ENCODE results near the gene DNAH3. TPM values are rescaled to one million over a fixed set of nuclear protein-coding genes. Genes with fewer than 3 reads are reported as not detected.

The DNAH3 gene
- total and polyA plus RNA-seq, 2 of the 13 experiments (the other 11 are each of a cell fraction or from before 2014, with no cell fraction given): 0.07 to 0.08 TPM

DNA sequence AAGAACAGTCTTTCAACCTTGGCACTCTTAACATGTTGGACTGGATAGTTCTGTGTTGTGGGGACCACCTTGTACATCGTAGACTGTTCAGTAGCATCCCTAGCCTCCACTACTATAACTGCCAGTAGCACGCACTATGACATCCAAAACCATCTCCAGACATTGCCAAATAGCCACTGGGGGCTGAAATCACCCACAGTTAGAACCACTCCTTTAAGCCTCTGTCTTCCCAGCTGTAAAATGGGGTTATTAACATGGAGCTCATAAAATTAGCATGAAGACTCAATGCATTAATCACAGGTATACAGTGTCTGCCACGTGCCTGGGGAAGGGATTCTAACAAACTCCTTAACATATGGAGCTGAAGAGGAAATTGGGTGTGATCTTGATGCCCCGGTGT is 200.4 kb downstream of the DNAH3 start:
- no peak for DNase-seq (ENCODE audit: low spot score)

DNA sequence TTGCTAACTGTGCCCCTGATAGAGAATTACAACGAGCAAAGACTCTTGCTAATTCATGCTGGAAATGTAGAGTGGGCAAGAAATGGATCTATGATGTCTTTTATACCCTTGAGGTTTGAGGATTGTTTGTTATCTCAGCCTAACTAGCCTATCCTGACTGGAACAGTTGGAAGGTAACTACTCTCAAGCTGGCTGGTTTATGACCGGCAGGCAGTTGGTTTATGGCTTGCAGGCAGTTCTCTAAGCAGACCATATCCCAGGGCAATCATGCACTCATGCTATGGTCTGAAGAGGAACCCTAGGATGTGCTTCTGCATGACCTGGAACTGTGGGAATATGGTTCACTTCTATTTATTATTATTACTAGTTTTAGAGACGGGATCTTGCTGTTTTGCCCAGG is 201.0 kb downstream of the DNAH3 start:
- Histone ChIP-seq H3K27me3 (ENCODE audit: control insufficient read depth in 1 of 2, insufficient read depth in 2 of 2, low read length in 2 of 2) (peaks cover 0 to 7% of the 10 kb centered on the region in 2 experiments; a peak in 1 of 5 replicates), H2AFZ (ENCODE audit: low read length) (no peak overlapping the region), H3K4me1 (ENCODE audit: insufficient read depth, low read length) (no peaks in the 10 kb centered on the region), H3K27ac (ENCODE audit: extremely low read length, insufficient read depth, low read length) (no peak overlapping the region), H3K9ac (ENCODE audit: insufficient read depth, low read depth, low read length) (no peak overlapping the region), H3K79me2 (ENCODE audit: insufficient read depth, low read length) (no peaks in the 10 kb centered on the region), H3K36me3 (replicated peaks in 1 of 2; ENCODE audit: control insufficient read depth in 1 of 2, insufficient read depth in 2 of 2, low read length in 2 of 2) (no peaks in the 10 kb centered on the region), H4K20me1 (ENCODE audit: insufficient read depth, low read length) (no peaks in the 10 kb centered on the region), H3K9me3 (ENCODE audit: low read length) (no peaks in the 10 kb centered on the region), H3K4me3 (replicated peaks in 1 of 3; ENCODE audit: insufficient read depth in 1 of 3, low read depth in 2 of 3, low read length in 3 of 3) (no peak overlapping the region), H3K4me2 (ENCODE audit: low read depth, low read length) (no peak overlapping the region)
- no peak for ATAC-seq
- CTCF ChIA-PET (ENCODE audit: low intra/inter-chr PET ratio, low total read pairs): no interaction called here
- BruUV-seq (replicated peaks): no TSS peak
- 42% methylated on average over 3 of the region's 3 CpGs for WGBS (ENCODE audit: low lambda C conversion rate)
- no peak for FAIRE-seq
- intact Hi-C loops (cut with micrococcal nuclease; ENCODE audit: unreplicated experiment) (no loop called here), in situ Hi-C loops (cut with HindIII; ENCODE audit: extremely low pct_ligation_motif_present, low pct_unique_long_range_greater_than_20kb) (no loop called here)
- no peak for TF ChIP-seq ZNF558 (CRISPR knock-in tag; IDR thresholded peaks at IDR 0.05; ENCODE audit: borderline replicate concordance)
- TF ChIP-seq ATF7 (IDR thresholded peaks at IDR 0.05): no peak
- no peak for TF ChIP-seq ATF7 (CRISPR knock-in tag; IDR thresholded peaks at IDR 0.05)
- TF ChIP-seq ZNF772 (CRISPR knock-in tag; IDR thresholded peaks at IDR 0.05): no peak
- no peak for TF ChIP-seq TMF1 (CRISPR knock-in tag; IDR thresholded peaks at IDR 0.05; ENCODE audit: low read depth)
- no peak for TF ChIP-seq ZFP82 (CRISPR knock-in tag; IDR thresholded peaks at IDR 0.05; ENCODE audit: borderline replicate concordance)
- no peak for TF ChIP-seq KDM3A (CRISPR knock-in tag; IDR thresholded peaks at IDR 0.05; ENCODE audit: low read depth)
- no peak for TF ChIP-seq ZMYM2 (CRISPR knock-in tag; IDR thresholded peaks at IDR 0.05)
- TF ChIP-seq HES4 (CRISPR knock-in tag; IDR thresholded peaks at IDR 0.05; ENCODE audit: borderline replicate concordance): no peak
- POLR2A ChIA-PET: no interaction called here
- DNase-seq (ENCODE audit: low spot score): no peak

More for the DNA sequence above, 200.4 kb downstream of the DNAH3 start:
- ChIA-PET POLR2A (no interaction called here), CTCF (ENCODE audit: low intra/inter-chr PET ratio, low total read pairs) (no interaction called here)
- Histone ChIP-seq H3K9me3 (ENCODE audit: low read length) (no peaks in the 10 kb centered on the region), H3K4me1 (ENCODE audit: insufficient read depth, low read length) (no peaks in the 10 kb centered on the region), H4K20me1 (ENCODE audit: insufficient read depth, low read length) (no peaks in the 10 kb centered on the region), H3K9ac (ENCODE audit: insufficient read depth, low read depth, low read length) (no peak overlapping the region), H3K79me2 (ENCODE audit: insufficient read depth, low read length) (no peaks in the 10 kb centered on the region), H3K4me2 (ENCODE audit: low read depth, low read length) (no peak overlapping the region), H3K36me3 (replicated peaks in 1 of 2; ENCODE audit: control insufficient read depth in 1 of 2, insufficient read depth in 2 of 2, low read length in 2 of 2) (no peaks in the 10 kb centered on the region), H2AFZ (ENCODE audit: low read length) (no peak overlapping the region), H3K27me3 (ENCODE audit: control insufficient read depth in 1 of 2, insufficient read depth in 2 of 2, low read length in 2 of 2) (peaks cover 0 to 9% of the 10 kb centered on the region in 2 experiments; a peak in 2 of 5 replicates), H3K4me3 (replicated peaks in 1 of 3; ENCODE audit: insufficient read depth in 1 of 3, low read depth in 2 of 3, low read length in 3 of 3) (no peak overlapping the region), H3K27ac (ENCODE audit: extremely low read length, insufficient read depth, low read length) (no peak overlapping the region)
- intact Hi-C loops (cut with micrococcal nuclease; ENCODE audit: unreplicated experiment) (no loop called here), in situ Hi-C loops (cut with HindIII; ENCODE audit: extremely low pct_ligation_motif_present, low pct_unique_long_range_greater_than_20kb) (no loop called here)
- no peak for ATAC-seq
- no TSS peak for BruUV-seq (replicated peaks)
- 45% methylated on average over 4 of the region's 4 CpGs for WGBS (ENCODE audit: low lambda C conversion rate)
- TF ChIP-seq EEA1 (CRISPR knock-in tag; IDR thresholded peaks at IDR 0.05; ENCODE audit: borderline replicate concordance) (no peak), ZNF629 (CRISPR knock-in tag; conservative IDR thresholded peaks at IDR 0.05) (peak; percentile 58), ZFP90 (CRISPR knock-in tag; IDR thresholded peaks at IDR 0.05; ENCODE audit: borderline replicate concordance) (no peak), RFXAP (CRISPR knock-in tag; IDR thresholded peaks at IDR 0.05; ENCODE audit: borderline replicate concordance) (no peak)
- no peak for FAIRE-seq

Data from HepG2 (cell line).